HCT116 (cell line): ENCODE measurements around the gene DIP2C. TPM values are rescaled to one million over a fixed set of nuclear protein-coding genes. Genes with fewer than 3 reads are reported as not detected.

Experiments
- ATAC-seq: fragments of 200-7000 bp; cut with Tn5 transposase; 2 replicates; pipeline ENCODE4 v1.9.1; 2020; ENCODE audit warnings: mild to moderate bottlenecking, moderate library complexity
- BruUV-seq: library from RNA; stranded (reverse); fragments of 400-500 nt; replicated peaks from 2 replicates; lab custom pipeline; 2021; lab: Mats Ljungman, UMichigan
- CTCF ChIA-PET: fragments of 300-600 bp; sonication (Branson Sonifier 250); formaldehyde crosslinking; loops from one replicate; lab custom pipeline; 2021; ENCODE audit warnings: antibody characterized with exemption; lab: Charles Lee
- POLR2A ChIA-PET: fragments of 300-600, 350-600 bp; sonication (Branson Sonifier 250); formaldehyde crosslinking; loops from one replicate; lab custom pipeline; 2021; ENCODE audit warnings: antibody characterized with exemption; lab: Charles Lee
- RAD21 ChIA-PET, 2 experiments: fragments of 300-600 bp; sonication (Branson Sonifier 250); formaldehyde crosslinking; loops; one replicate each; lab custom pipeline; 2023; ENCODE audit warnings: low total read pairs in 2 of 2; ENCODE audit not compliant: uncharacterized antibody in 2 of 2, unreplicated experiment in 2 of 2, low non-redundant PET in 1 of 2; lab: Charles Lee
- DNase-seq: peaks from one replicate; pipeline ENCODE4 v3.0.0-alpha.2; 2010; ENCODE audit warnings: low read depth, low spot score
- H2AFZ ChIP-seq: fragments of 200-600 bp; shearing (Covaris generic), sonication (generic); 2 replicates; pipeline ENCODE4 v1.6.1; 2017; ENCODE audit warnings: low read depth, mixed run types, mixed read lengths, antibody characterized with exemption, low read length; ENCODE audit not compliant: poor library complexity, severe bottlenecking
- H3K27ac ChIP-seq: 2 replicates; pipeline ENCODE4 v1.5.1; 2012; ENCODE audit warnings: low read depth, low read length
- H3K27me3 ChIP-seq: fragments of 200-600 bp; sonication (generic); 2 replicates; pipeline ENCODE4 v1.6.1; 2016; ENCODE audit warnings: mixed run types, low read length, mixed read lengths; ENCODE audit not compliant: insufficient read depth
- H3K36me3 ChIP-seq, 2 experiments: fragments of 200-500 bp in 1 of 2; fragments of 200-600 bp in 1 of 2; sonication (Bioruptor generic) in 1 of 2; sonication (generic) in 1 of 2; 2 replicates each; pipeline versions ENCODE4 v1.5.1 to v1.6.1; 2014 to 2016; ENCODE audit warnings: low read length in 2 of 2, inconsistent platforms in 1 of 2, mixed read lengths in 1 of 2, mixed run types in 1 of 2; ENCODE audit not compliant: insufficient read depth in 2 of 2, control insufficient read depth in 1 of 2
- H3K4me1 ChIP-seq, 2 experiments: fragments of 200-600 bp in 1 of 2; sonication (generic) in 1 of 2; 2 replicates each; pipeline versions ENCODE4 v1.5.1 to v1.6.1; 2012 to 2017; ENCODE audit warnings: low read length in 2 of 2, inconsistent platforms in 1 of 2, mild to moderate bottlenecking in 1 of 2, mixed read lengths in 1 of 2, mixed run types in 1 of 2, moderate library complexity in 1 of 2; ENCODE audit not compliant: insufficient read depth in 2 of 2, control insufficient read depth in 1 of 2
- H3K4me2 ChIP-seq: fragments of 200-600 bp; sonication (generic); 2 replicates; pipeline ENCODE4 v1.6.1; 2017; ENCODE audit warnings: mixed run types, low read length, mixed read lengths
- H3K4me3 ChIP-seq, 2 experiments: fragments of 200-600 bp in 1 of 2; sonication (generic) in 1 of 2; replicated peaks in 1 of 2; 2 replicates each; pipeline ENCODE4 v1.5.1; 2011 to 2016; ENCODE audit warnings: low read length in 2 of 2, control low read depth in 1 of 2, low read depth in 1 of 2, mild to moderate bottlenecking in 1 of 2, mixed read lengths in 1 of 2, mixed run types in 1 of 2
- H3K79me2 ChIP-seq: fragments of 200-600 bp; sonication (generic); 2 replicates; pipeline ENCODE4 v1.6.1; 2017; ENCODE audit warnings: mild to moderate bottlenecking, mixed run types, low read length, moderate library complexity, mixed read lengths; ENCODE audit not compliant: insufficient read depth
- H3K9ac ChIP-seq: fragments of 200-600 bp; sonication (generic); 2 replicates; pipeline ENCODE4 v1.6.1; 2016; ENCODE audit warnings: low read length, mixed read lengths
- H3K9me2 ChIP-seq: fragments of 200-600 bp; sonication (generic), shearing (Covaris generic); 2 replicates; pipeline ENCODE4 v1.6.1; 2017; ENCODE audit warnings: mixed run types, mild to moderate bottlenecking, moderate library complexity; ENCODE audit not compliant: insufficient read depth
- H3K9me3 ChIP-seq, 2 experiments: fragments of 200-500 bp in 1 of 2; fragments of 200-600 bp in 1 of 2; sonication (Bioruptor generic) in 1 of 2; sonication (generic) in 1 of 2; 2 replicates each; pipeline ENCODE4 v1.6.1; 2014 to 2017; ENCODE audit warnings: low read length in 2 of 2, mixed read lengths in 2 of 2, inconsistent platforms in 1 of 2, low read depth in 1 of 2, mild to moderate bottlenecking in 1 of 2, mixed run types in 1 of 2, moderate library complexity in 1 of 2; ENCODE audit not compliant: control insufficient read depth in 1 of 2, insufficient read depth in 1 of 2
- H4K20me1 ChIP-seq: fragments of 200-600 bp; sonication (generic), shearing (Covaris generic); 2 replicates; pipeline ENCODE4 v1.6.1; 2017; ENCODE audit warnings: mixed run types, mild to moderate bottlenecking, moderate library complexity; ENCODE audit not compliant: insufficient read depth
- CBX3 ChIP-seq: IDR thresholded peaks from 2 replicates; pipeline ENCODE4 v1.6.1; 2012; ENCODE audit warnings: low read depth
- CEBPB ChIP-seq: IDR thresholded peaks from 2 replicates; pipeline ENCODE4 v1.6.1; 2012; ENCODE audit warnings: low read depth
- EGR1 ChIP-seq: IDR thresholded peaks from 2 replicates; pipeline ENCODE4 v1.6.1; 2012; ENCODE audit warnings: low read depth
- ELF1 ChIP-seq: IDR thresholded peaks from 2 replicates; pipeline ENCODE4 v1.6.1; 2012; ENCODE audit warnings: low read depth, borderline replicate concordance
- EZH2phosphoT487 ChIP-seq: fragments of 200-600 bp; IDR thresholded peaks from 2 replicates; pipeline ENCODE4 v1.6.1; 2018; ENCODE audit warnings: antibody characterized with exemption, borderline replicate concordance
- FOSL1 ChIP-seq: IDR thresholded peaks from 2 replicates; pipeline ENCODE4 v1.6.1; 2012; ENCODE audit warnings: low read depth
- POLR2A ChIP-seq: IDR thresholded peaks from 2 replicates; pipeline ENCODE4 v1.7.0; 2011; ENCODE audit warnings: borderline replicate concordance; ENCODE audit not compliant: insufficient read depth, insufficient read length; ENCODE audit errors: extremely low read depth
- SIN3A ChIP-seq: IDR thresholded peaks from 2 replicates; pipeline ENCODE4 v1.6.1; 2012; ENCODE audit warnings: low read depth
- SP1 ChIP-seq: IDR thresholded peaks from 2 replicates; pipeline ENCODE4 v1.6.1; 2012; ENCODE audit warnings: low read depth
- SRF ChIP-seq: IDR thresholded peaks from 2 replicates; pipeline ENCODE4 v1.6.1; 2012; ENCODE audit warnings: low read depth
- TCF7L2 ChIP-seq: IDR thresholded peaks from 2 replicates; pipeline ENCODE4 v1.7.0; 2011; ENCODE audit warnings: borderline replicate concordance, inconsistent platforms; ENCODE audit not compliant: insufficient read depth, insufficient read length; ENCODE audit errors: extremely low read depth
- YY1 ChIP-seq: IDR thresholded peaks from 2 replicates; pipeline ENCODE4 v1.6.1; 2011; ENCODE audit warnings: low read length, low read depth, moderate library complexity, mild to moderate bottlenecking; ENCODE audit not compliant: insufficient replicate concordance; ENCODE audit errors: extremely low read depth
- ZFX ChIP-seq: fragments of 450-650 bp; IDR thresholded peaks from 2 replicates; pipeline ENCODE4 v1.6.1; 2017
- ZNF274 ChIP-seq: fragments of 200-500 bp; sonication (Bioruptor generic); IDR thresholded peaks from 2 replicates; pipeline ENCODE4 v1.6.1; 2014; ENCODE audit warnings: mild to moderate bottlenecking, low read depth, low read length, inconsistent platforms
- intact Hi-C: fragments of 100-400 bp; cut with micrococcal nuclease; formaldehyde crosslinking; loops from 2 replicates; pipeline ENCODE4 v1.10.0; 2022
- total RNA-seq: library from RNA; stranded (reverse); gene quantifications from one replicate; pipeline ENCODE4 v1.2.1, GENCODE V29; 2021; ENCODE audit not compliant: unreplicated experiment
- TF ChIP-seq, protein P1 (sequence below): IDR thresholded peaks from 2 replicates; pipeline ENCODE4 v1.6.1; 2012
- TF ChIP-seq, protein P2 (sequence below), 3 experiments: fragments of 200-600 bp in 1 of 3; sonication (generic) in 1 of 3; IDR thresholded peaks in 2 of 3; conservative IDR thresholded peaks in 1 of 3; 2 replicates each; pipeline ENCODE4 v1.5.1; 2012 to 2017; ENCODE audit warnings: low read depth in 2 of 3, low read length in 2 of 3, antibody characterized with exemption in 1 of 3, borderline replicate concordance in 1 of 3, control low read depth in 1 of 3, mild to moderate bottlenecking in 1 of 3, mixed read lengths in 1 of 3, mixed run types in 1 of 3, moderate library complexity in 1 of 3; ENCODE audit not compliant: insufficient read depth in 1 of 3
- TF ChIP-seq, protein P3 (sequence below): IDR thresholded peaks from 2 replicates; pipeline ENCODE4 v1.6.1; 2012; ENCODE audit warnings: low read depth

The DIP2C gene
- total RNA-seq, 1 experiment from 2014 or later, result 15.4 TPM

DNA sequence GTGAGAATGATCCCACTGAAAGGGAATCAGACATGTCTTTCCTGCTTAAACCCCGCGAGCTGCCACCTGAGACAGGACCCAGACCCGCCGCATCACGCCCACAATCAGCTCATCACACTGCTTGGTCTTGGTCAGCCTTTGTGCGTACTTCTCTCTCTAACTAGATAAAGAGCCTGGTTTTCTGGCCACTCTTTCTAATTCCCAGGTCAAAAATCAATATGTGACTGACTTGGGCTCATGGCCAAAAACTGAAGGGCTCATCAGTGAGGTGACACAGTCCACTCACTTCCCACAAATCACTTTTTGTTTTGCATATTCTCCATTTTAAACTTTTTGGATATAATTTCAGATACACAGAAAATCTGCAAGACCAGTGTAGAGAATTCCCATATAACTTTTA lies 247.3 kb downstream of the DIP2C start:
- Histone ChIP-seq H3K9me2 (no peaks in the 10 kb centered on the region), H2AFZ (no peak overlapping the region), H3K36me3 (no peaks in the 10 kb centered on the region), H3K4me3 (no peak overlapping the region), H3K27ac (no peak overlapping the region), H3K4me2 (no peak overlapping the region), H3K9me3 (no peaks in the 10 kb centered on the region), H3K27me3 (no peaks in the 10 kb centered on the region), H4K20me1 (no peaks in the 10 kb centered on the region), H3K4me1 (peaks cover 0 to 4% of the 10 kb centered on the region in 2 experiments; a peak in 2 of 4 replicates), H3K9ac (no peak overlapping the region), H3K79me2 (no peaks in the 10 kb centered on the region)
- no peak for TF ChIP-seq ZNF274
- TF ChIP-seq FOSL1, result no peak
- TF ChIP-seq YY1, result no peak
- TF ChIP-seq, protein P1, sequence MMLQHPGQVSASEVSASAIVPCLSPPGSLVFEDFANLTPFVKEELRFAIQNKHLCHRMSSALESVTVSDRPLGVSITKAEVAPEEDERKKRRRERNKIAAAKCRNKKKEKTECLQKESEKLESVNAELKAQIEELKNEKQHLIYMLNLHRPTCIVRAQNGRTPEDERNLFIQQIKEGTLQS, result no peak
- TF ChIP-seq EGR1, result no peak
- TF ChIP-seq, protein P2, sequence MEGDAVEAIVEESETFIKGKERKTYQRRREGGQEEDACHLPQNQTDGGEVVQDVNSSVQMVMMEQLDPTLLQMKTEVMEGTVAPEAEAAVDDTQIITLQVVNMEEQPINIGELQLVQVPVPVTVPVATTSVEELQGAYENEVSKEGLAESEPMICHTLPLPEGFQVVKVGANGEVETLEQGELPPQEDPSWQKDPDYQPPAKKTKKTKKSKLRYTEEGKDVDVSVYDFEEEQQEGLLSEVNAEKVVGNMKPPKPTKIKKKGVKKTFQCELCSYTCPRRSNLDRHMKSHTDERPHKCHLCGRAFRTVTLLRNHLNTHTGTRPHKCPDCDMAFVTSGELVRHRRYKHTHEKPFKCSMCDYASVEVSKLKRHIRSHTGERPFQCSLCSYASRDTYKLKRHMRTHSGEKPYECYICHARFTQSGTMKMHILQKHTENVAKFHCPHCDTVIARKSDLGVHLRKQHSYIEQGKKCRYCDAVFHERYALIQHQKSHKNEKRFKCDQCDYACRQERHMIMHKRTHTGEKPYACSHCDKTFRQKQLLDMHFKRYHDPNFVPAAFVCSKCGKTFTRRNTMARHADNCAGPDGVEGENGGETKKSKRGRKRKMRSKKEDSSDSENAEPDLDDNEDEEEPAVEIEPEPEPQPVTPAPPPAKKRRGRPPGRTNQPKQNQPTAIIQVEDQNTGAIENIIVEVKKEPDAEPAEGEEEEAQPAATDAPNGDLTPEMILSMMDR (IDR thresholded peaks at IDR 0.05 in 2 of 3, conservative IDR thresholded peaks at IDR 0.05 in 1 of 3; ENCODE audit: borderline replicate concordance in 1 of 3, insufficient read depth in 1 of 3, low read depth in 2 of 3, low read length in 2 of 3), result no peak
- no peak for TF ChIP-seq ZFX
- TF ChIP-seq CBX3, result no peak
- no peak for TF ChIP-seq SIN3A
- TF ChIP-seq, protein P3, sequence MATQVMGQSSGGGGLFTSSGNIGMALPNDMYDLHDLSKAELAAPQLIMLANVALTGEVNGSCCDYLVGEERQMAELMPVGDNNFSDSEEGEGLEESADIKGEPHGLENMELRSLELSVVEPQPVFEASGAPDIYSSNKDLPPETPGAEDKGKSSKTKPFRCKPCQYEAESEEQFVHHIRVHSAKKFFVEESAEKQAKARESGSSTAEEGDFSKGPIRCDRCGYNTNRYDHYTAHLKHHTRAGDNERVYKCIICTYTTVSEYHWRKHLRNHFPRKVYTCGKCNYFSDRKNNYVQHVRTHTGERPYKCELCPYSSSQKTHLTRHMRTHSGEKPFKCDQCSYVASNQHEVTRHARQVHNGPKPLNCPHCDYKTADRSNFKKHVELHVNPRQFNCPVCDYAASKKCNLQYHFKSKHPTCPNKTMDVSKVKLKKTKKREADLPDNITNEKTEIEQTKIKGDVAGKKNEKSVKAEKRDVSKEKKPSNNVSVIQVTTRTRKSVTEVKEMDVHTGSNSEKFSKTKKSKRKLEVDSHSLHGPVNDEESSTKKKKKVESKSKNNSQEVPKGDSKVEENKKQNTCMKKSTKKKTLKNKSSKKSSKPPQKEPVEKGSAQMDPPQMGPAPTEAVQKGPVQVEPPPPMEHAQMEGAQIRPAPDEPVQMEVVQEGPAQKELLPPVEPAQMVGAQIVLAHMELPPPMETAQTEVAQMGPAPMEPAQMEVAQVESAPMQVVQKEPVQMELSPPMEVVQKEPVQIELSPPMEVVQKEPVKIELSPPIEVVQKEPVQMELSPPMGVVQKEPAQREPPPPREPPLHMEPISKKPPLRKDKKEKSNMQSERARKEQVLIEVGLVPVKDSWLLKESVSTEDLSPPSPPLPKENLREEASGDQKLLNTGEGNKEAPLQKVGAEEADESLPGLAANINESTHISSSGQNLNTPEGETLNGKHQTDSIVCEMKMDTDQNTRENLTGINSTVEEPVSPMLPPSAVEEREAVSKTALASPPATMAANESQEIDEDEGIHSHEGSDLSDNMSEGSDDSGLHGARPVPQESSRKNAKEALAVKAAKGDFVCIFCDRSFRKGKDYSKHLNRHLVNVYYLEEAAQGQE, result no peak
- no peak for TF ChIP-seq POLR2A
- no peak for TF ChIP-seq CEBPB
- no peak for TF ChIP-seq ELF1
- TF ChIP-seq SRF, result no peak
- no peak for TF ChIP-seq EZH2phosphoT487
- TF ChIP-seq SP1, result no peak
- TF ChIP-seq TCF7L2, result no peak
- ChIA-PET CTCF (no interaction called here), RAD21 (no interaction called here), POLR2A (no interaction called here)
- ATAC-seq (no peak), DNase-seq (no peak)
- intact Hi-C loops, result no loop called here
- no TSS peak for BruUV-seq
